Kasumi-1 (cell line): ENCODE results near the gene FNDC3B.
"Not testable (repeated sequence)": the region's sequence is repeated elsewhere in the genome, so short reads cannot be mapped to it uniquely, and the experiment has no call there.

ENCODE experiments used
- DNase-seq, 2 experiments: peaks; one replicate each; lab custom pipeline; 2025; lab: John Stamatoyannopoulos, UW

FNDC3B gene

DNA sequence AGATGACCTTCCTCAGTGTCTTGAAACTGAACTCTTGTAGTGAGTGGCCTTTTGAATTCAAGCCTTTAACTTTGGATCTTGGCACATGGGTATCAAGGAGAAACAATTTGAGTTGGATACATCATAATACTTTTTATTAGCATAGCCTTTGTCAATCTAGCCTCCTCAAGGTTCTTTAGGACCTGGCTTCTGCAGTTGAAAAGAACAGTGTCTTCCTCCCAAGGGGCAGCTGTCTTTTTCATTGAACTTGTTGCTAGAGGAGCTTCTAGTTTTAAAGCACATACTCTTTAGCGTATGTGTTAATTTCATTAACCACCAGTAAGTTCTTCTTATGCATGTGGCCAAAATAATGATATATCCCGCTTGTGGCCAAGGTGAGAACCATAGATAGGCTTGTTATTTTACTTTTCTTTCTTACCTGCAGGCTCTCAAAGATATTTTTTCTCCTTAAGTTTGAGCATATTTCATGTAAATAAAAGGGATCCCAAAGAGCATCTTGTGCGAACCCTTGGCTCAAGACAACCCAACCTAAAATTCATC lies 325.7 kb downstream of the FNDC3B start:
- DNase-seq = no peak

GRCh38 chr3:172367205-172368105 lies 328.1 kb downstream of the FNDC3B start:
- DNase-seq = no peak

- DNase-seq = not testable (repeated sequence)
Observed at GRCh38 chr3:172368556-172368955, 329.2 kb downstream of the FNDC3B start.

GRCh38 chr3:172369590-172370259 lies 330.3 kb downstream of the FNDC3B start:
- no peak for DNase-seq

DNA sequence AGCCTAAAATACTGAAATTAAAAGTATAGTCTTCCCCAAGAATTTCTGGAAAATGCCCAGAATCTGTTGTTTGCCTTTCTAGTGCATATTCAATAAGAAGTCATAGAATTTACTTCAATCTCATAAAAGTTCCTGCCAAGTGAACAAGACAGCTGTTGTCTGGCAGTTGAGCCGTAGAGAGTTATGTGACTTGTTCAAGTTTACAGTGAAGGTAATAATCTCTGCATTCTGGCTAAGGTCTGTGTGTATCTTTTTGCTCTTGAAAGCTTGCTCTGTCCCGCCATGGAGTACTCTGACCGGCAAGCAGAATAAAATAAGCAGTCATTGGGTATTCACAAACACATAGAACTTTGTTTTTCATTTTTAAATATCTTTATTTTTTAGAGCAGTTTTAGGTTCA lies 331.0 kb downstream of the FNDC3B start:
- DNase-seq = no peak

GRCh38 chr3:172371544-172371943 lies 332.2 kb downstream of the FNDC3B start:
- DNase-seq = no peak

DNA sequence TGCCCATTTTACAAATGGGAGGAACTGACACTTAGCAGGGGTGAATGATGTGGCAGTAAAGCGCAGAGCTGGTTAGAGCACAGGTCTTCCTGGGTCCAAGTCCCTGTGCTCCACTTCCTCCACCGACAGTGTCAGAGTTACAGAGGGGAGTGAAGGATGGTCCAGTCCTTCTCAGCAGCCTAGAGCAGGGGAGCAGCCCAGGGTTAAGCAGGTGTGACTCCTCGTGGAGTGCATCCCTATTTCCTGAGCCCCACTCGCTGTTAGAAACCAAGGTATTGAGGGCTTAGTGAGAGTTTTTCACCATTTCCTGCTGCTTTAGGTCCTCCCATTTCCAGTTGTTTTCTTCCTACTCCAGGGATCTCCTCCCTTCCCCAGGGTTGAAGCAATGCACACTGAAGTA lies 333.5 kb downstream of the FNDC3B start:
- no peak for DNase-seq

GRCh38 chr3:172373912-172374311 lies 334.5 kb downstream of the FNDC3B start:
- DNase-seq = no peak

DNA sequence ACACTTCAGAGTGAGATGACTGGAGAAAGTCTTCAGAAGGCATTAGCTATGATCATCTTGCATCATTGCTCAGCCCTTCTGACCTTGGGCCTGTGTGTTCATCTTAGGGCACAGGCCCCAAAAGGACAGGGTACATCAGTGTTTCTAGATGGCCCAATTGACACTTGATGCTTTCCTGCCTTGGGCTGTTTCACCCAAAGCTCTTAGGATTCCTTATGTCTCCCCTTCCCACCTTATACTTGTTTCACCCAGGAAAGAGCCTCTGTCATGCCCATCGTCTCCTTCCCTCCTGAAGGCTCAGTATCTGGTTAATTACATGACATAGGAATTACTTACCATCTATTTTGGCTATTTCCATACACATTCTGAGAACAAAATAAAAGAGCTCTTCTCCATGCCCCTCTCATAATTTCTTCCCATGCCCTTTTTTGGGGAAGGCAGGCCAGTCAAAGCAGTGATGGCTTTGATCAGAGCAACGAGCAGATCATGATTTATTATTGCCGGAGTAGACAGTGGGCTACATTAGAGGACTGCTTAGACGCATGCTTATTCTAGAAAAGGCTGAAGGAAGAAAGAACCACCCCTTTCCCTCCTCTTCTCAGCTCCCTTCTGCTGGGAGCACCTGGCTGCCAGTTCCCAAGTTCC lies 335.9 kb downstream of the FNDC3B start:
- no peak for DNase-seq

- no peak for DNase-seq
Observed at GRCh38 chr3:172376402-172376801, 337.0 kb downstream of the FNDC3B start.

GRCh38 chr3:172376881-172377280 lies 337.5 kb downstream of the FNDC3B start:
- DNase-seq = no peak

DNA sequence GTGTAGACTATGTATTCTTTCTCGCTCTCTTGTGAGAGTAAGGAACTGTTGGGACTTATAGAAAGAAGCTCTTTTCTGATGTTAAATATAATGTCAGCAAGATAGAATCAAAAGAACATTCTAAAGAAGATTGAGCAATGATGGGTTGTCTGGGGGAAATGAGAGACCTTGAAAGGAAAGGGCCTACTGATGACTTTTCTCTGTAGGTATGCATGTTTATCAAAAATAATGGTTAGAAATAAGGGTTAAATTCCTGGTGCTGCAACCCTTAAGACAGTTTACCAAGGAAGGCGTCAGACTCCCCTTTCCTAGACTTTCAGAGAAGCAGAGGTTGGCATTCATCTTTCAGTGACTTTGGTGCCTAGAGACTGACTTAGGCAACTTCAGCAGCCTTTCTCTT lies 339.1 kb downstream of the FNDC3B start:
- DNase-seq = no peak

GRCh38 chr3:172379372-172379771 lies 340.0 kb downstream of the FNDC3B start:
- no peak for DNase-seq

DNA sequence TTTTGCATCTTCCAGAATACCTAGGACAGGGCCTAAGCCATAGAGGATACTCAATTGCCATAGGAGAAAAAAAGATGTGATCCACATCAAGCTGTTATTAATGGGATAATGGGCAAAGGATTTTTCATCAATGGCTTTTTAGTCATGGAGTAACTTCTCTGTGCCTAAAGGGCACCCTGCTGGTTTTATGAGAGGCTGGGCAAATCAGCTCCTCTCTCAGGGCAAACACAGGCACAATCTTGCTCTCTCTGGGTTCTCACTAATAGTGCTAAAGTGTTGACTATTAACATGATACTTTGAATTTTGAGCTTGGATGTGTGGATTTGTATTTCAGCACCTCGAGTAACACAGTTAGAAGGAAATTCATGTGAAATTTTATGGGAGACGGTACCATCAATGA lies 341.3 kb downstream of the FNDC3B start:
- no peak for DNase-seq

DNA sequence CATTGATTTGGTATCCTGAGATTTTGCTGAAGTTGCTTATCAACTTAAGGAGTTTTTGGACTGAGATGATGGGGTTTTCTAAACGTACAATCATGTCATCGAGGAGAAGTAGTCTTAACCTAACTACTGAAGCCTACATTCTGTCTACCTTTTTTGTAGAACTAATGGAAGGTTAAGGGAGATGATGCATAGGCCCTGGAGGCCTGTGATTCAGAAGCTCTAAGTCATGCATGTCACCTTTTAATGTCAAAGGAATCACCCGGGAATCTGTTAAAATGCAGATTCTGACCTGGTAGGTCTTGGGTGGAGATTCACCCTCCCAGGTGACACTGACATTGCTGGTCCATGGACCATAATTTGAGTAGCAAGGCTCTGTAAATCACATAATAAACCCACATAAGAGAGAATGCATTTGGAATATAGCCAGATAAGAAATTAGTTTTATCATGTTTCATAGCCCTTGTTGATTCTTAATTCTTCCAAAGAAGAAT lies 344.0 kb downstream of the FNDC3B start:
- DNase-seq = no peak

DNA sequence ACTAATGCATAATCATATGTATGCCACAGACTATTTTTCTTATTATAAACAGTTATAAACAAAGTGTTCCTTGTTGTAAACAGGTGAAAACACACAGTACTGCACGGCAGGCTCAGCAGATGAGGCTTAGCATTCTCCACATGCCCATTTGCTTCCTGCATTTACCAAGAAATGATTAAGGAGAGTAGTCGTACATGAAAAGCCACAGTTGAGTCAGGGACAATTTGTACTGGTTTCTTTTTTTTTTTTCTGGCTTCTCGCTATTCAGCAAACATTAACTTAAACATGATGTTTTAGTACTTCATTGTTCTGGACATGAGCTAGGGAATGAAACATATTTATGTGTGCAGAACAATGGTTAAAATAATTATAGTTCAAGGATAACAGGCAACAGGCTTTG lies 345.5 kb downstream of the FNDC3B start:
- no peak for DNase-seq

DNA sequence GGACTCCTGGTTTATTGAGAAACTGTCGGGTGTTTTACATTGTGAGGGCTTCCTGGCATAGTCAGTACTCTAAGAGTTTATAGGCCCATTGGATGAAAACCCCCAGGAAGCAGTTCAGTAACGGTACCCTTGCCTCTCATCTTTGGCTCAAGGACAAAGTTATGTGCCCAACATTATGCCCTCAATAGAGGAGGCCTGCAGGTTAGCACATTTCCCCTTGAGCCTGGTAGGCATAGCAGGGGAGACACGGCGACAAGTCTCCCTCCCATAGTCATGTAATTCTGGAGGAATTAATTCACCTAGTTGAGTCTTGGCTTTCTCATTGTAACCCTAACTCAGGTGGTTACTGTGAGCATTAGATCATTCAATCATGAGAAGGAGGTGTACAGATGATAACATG lies 348.4 kb downstream of the FNDC3B start:
- DNase-seq = no peak

- no peak for DNase-seq
Observed at GRCh38 chr3:172388412-172389078, 349.2 kb downstream of the FNDC3B start.

- DNase-seq = no peak
Observed at GRCh38 chr3:172390792-172391191, 351.4 kb downstream of the FNDC3B start.

GRCh38 chr3:172391592-172392302 lies 352.4 kb downstream of the FNDC3B start:
- no peak for DNase-seq

DNA sequence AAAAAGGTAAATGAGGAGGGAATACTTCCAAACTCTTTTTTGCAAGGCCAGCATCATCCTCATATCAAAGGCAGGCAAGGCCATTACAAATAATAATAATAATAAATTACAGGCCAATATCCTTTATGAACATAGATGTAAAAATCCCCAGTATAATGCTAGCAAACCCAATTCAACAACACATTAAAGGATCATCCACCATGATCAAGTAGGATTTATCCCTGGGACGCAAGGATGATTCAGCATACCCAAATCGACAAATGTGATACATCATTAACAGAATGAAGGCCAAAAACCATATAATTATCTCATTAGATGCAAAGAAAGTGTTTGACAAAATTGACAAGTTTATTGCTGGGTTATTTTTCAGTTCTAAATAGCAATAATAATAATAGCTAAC lies 355.3 kb downstream of the FNDC3B start:
- DNase-seq = no peak
